H1 (cell line): ENCODE data around the gene SPG11.

ENCODE experiments used
- CBX5 ChIP-seq: fragments of 300-800, 300-1000 bp; sonication (generic); IDR thresholded peaks from 2 replicates; pipeline ENCODE4 v1.7.1; 2016; ENCODE audit warnings: antibody characterized with exemption, low read length, low read depth
- CREB1 ChIP-seq: IDR thresholded peaks from 2 replicates; pipeline ENCODE4 v1.6.1; 2012; ENCODE audit warnings: inconsistent platforms
- HDAC2 ChIP-seq, 2 experiments: fragments of 300-600 bp in 1 of 2; sonication (generic) in 1 of 2; IDR thresholded peaks; 2 replicates each; pipeline ENCODE4 v1.6.1; 2011 to 2012; ENCODE audit warnings: low read depth in 2 of 2, low read length in 2 of 2, mild to moderate bottlenecking in 2 of 2, moderate library complexity in 2 of 2, borderline replicate concordance in 1 of 2, inconsistent platforms in 1 of 2
- POLR2A ChIP-seq, 2 experiments: IDR thresholded peaks; 1 replicate in 1 of 2; 2 replicates in 1 of 2; pipeline ENCODE4 v1.6.1; 2011; ENCODE audit warnings: low read depth in 2 of 2, low read length in 2 of 2, mild to moderate bottlenecking in 2 of 2; ENCODE audit errors: control extremely low read depth in 1 of 2
- POLR2AphosphoS5 ChIP-seq: IDR thresholded peaks from 2 replicates; pipeline ENCODE4 v1.6.1; 2011; ENCODE audit warnings: low read depth, low read length
- RAD21 ChIP-seq, 2 experiments: IDR thresholded peaks in 1 of 2; conservative IDR thresholded peaks in 1 of 2; 2 replicates each; pipeline ENCODE4 v1.6.1; 2011; ENCODE audit warnings: low read depth in 2 of 2, low read length in 2 of 2, improper control_type of control experiment in 1 of 2, inconsistent platforms in 1 of 2, mild to moderate bottlenecking in 1 of 2, moderate library complexity in 1 of 2
- YY1 ChIP-seq: IDR thresholded peaks from 2 replicates; pipeline ENCODE4 v1.6.1; 2011; ENCODE audit warnings: low read depth, mild to moderate bottlenecking, low read length
- TF ChIP-seq, protein P1 (sequence below), 3 experiments: IDR thresholded peaks; 1 replicate in 2 of 3; 2 replicates in 1 of 3; pipeline versions ENCODE4 v1.5.1 to v1.6.1; 2011; ENCODE audit warnings: low read length in 3 of 3, mild to moderate bottlenecking in 3 of 3, inconsistent platforms in 2 of 3, low read depth in 1 of 3, moderate library complexity in 1 of 3; ENCODE audit not compliant: insufficient read depth in 1 of 3; ENCODE audit errors: control extremely low read depth in 1 of 3

DNA sequence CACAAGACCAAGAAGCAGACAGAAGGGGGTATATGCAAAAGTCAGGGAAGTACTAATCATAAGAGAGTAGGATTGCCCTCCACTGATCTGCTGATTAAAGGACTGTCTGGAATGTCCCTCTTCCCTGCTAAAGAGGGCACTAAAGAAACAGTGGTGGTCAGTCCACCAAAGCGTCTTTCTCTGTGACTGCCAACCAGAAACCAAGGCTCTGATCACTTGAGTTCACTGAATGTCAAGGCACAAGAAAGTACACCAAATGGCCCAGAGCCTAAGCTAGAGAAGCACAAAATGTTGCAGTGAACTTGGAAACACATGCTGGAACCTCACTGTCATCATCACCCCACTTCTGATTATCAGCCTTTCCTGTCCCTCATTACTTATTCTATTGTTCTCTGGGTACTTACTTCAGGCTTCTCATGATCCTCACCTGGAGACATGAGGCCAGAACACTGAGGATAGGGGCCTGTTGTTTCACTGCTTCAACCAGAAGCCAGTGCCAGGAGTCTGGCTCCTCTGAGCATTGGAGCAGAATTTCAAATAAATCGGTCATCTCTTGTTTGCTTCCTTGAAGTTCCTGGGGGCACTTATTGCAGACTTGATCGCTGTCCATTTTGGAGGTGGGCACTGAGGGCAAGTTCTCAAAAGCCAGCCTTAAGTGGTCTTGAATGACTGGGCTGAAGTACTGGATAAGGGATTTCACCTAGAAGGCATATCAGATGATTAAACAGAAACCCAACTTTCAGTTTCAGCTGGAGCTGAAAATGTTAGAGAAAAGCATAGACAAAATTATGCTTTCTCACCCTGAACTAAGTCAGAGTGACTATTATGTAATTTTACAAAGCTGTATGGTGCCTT, 67.6 kb downstream of the SPG11 start:
- TF ChIP-seq, protein P1, sequence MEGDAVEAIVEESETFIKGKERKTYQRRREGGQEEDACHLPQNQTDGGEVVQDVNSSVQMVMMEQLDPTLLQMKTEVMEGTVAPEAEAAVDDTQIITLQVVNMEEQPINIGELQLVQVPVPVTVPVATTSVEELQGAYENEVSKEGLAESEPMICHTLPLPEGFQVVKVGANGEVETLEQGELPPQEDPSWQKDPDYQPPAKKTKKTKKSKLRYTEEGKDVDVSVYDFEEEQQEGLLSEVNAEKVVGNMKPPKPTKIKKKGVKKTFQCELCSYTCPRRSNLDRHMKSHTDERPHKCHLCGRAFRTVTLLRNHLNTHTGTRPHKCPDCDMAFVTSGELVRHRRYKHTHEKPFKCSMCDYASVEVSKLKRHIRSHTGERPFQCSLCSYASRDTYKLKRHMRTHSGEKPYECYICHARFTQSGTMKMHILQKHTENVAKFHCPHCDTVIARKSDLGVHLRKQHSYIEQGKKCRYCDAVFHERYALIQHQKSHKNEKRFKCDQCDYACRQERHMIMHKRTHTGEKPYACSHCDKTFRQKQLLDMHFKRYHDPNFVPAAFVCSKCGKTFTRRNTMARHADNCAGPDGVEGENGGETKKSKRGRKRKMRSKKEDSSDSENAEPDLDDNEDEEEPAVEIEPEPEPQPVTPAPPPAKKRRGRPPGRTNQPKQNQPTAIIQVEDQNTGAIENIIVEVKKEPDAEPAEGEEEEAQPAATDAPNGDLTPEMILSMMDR (IDR thresholded peaks at IDR 0.05; ENCODE audit: control extremely low read depth in 1 of 3, insufficient read depth in 1 of 3, low read depth in 1 of 3, low read length in 3 of 3) = no peak
- TF ChIP-seq YY1 = no peak
- no peak for TF ChIP-seq CREB1
- TF ChIP-seq POLR2AphosphoS5 = no peak
- TF ChIP-seq POLR2A (IDR thresholded peaks at IDR 0.05; ENCODE audit: control extremely low read depth in 1 of 2, low read depth in 2 of 2, low read length in 2 of 2) = no peak
- no peak for TF ChIP-seq RAD21 (IDR thresholded peaks at IDR 0.05 in 1 of 2, conservative IDR thresholded peaks at IDR 0.05 in 1 of 2; ENCODE audit: low read depth in 2 of 2, low read length in 2 of 2)
- no peak for TF ChIP-seq CBX5
- TF ChIP-seq HDAC2 (IDR thresholded peaks at IDR 0.05; ENCODE audit: borderline replicate concordance in 1 of 2, low read depth in 2 of 2, low read length in 2 of 2) = no peak
